Esophagus (tissue), 2 donors: Measurements from ENCODE around the gene ENOX1. TPM values are rescaled to one million over a fixed set of nuclear protein-coding genes. Genes with fewer than 3 reads are reported as not detected.

Experiments
- H3K27ac ChIP-seq, 2 donors: one replicate each; pipeline ENCODE4 v1.5.1; 2013; ENCODE audit warnings: low read depth in 2 of 2, mild to moderate bottlenecking in 2 of 2, inconsistent platforms in 1 of 2, low read length in 1 of 2, moderate library complexity in 1 of 2
- H3K27me3 ChIP-seq, 2 donors: one replicate each; pipeline ENCODE4 v1.6.1; 2013; ENCODE audit warnings: low read length in 2 of 2, control low read depth in 1 of 2, mild to moderate bottlenecking in 1 of 2; ENCODE audit not compliant: insufficient read depth in 2 of 2, control insufficient read depth in 1 of 2
- H3K36me3 ChIP-seq, 2 donors: one replicate each; pipeline ENCODE4 v1.6.1; 2013; ENCODE audit warnings: low read length in 1 of 2; ENCODE audit not compliant: control insufficient read depth in 2 of 2, insufficient read depth in 2 of 2
- H3K4me1 ChIP-seq, 2 donors: one replicate each; pipeline ENCODE4 v1.6.1; 2013; ENCODE audit warnings: low read length in 1 of 2; ENCODE audit not compliant: control insufficient read depth in 2 of 2, insufficient read depth in 2 of 2
- H3K4me3 ChIP-seq, 2 donors: one replicate each; pipeline ENCODE4 v1.5.1; 2013; ENCODE audit warnings: low read length in 2 of 2, mild to moderate bottlenecking in 2 of 2, low read depth in 1 of 2, moderate library complexity in 1 of 2
- H3K9me3 ChIP-seq, 2 donors: one replicate each; pipeline ENCODE4 v1.6.1; 2013; ENCODE audit warnings: mild to moderate bottlenecking in 2 of 2, low read depth in 1 of 2, low read length in 1 of 2, moderate library complexity in 1 of 2; ENCODE audit not compliant: control insufficient read depth in 2 of 2, insufficient read depth in 1 of 2
- WGBS, 2 donors: extraction: QIAGEN DNeasy Blood & Tissue Kit; methylation state at CpG; one replicate each; pipeline ENCODE4 v1.1.7; 2013; 5-methylcytosine and 5-hydroxymethylcytosine counted together
- polyA plus RNA-seq, 2 donors: library from polyadenylated mRNA; stranded (reverse); fragments of 200-250 nt; gene quantifications; one replicate each; pipeline ENCODE4 v1.2.3, GENCODE V29; 2013
- donor health status: healthy with polysubstance abuse.
- donor health status: Bipolar disorder and iron deficiency.

ENOX1 gene
- polyA plus RNA-seq, 2 donors = 0.10 to 0.29 TPM

DNA sequence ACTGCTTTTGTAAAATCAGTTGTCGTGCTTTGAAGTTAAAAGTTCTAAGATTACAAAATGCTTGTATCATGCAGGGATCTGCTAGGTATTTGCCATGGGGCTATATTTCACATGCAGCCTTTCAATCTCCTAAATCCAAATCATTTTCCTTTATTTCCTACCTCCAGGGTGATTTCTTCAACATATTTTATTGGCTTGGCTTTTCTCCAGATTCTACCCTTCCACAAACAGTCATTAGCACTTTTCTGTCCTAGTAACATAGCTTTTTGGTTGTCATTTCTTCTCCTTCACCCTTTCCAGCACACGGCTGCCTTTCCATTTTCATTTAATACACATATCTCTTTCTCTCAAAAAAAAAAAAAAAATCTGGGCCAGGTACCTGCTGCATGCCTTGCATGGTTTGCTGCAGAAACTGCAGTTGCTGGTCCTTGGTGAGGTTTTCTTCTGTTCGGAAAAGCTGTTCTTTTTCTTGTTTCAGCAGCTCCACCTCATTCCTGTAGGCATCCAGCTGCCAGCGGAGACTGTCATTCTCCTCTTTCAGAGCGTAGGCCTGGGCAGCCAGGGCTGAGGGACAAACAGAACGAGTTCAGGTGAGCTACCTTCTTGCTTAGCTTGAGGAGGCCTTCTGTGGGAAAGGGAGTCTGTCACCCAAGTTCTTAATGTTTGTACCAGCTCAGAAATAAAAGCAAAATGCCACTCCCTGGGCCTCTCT, 488.6 kb downstream of the ENOX1 start:
- H3K36me3 ChIP-seq = no peaks in the 10 kb centered on the region
- H3K4me3 ChIP-seq = no peak overlapping the region
- 56 to 65% methylated on average over 6 of the region's 6 CpGs for WGBS, 2 donors
- H3K27me3 ChIP-seq = no peaks in the 10 kb centered on the region
- H3K4me1 ChIP-seq = no peaks in the 10 kb centered on the region
- H3K27ac ChIP-seq = no peak overlapping the region
- H3K9me3 ChIP-seq = no peaks in the 10 kb centered on the region

DNA sequence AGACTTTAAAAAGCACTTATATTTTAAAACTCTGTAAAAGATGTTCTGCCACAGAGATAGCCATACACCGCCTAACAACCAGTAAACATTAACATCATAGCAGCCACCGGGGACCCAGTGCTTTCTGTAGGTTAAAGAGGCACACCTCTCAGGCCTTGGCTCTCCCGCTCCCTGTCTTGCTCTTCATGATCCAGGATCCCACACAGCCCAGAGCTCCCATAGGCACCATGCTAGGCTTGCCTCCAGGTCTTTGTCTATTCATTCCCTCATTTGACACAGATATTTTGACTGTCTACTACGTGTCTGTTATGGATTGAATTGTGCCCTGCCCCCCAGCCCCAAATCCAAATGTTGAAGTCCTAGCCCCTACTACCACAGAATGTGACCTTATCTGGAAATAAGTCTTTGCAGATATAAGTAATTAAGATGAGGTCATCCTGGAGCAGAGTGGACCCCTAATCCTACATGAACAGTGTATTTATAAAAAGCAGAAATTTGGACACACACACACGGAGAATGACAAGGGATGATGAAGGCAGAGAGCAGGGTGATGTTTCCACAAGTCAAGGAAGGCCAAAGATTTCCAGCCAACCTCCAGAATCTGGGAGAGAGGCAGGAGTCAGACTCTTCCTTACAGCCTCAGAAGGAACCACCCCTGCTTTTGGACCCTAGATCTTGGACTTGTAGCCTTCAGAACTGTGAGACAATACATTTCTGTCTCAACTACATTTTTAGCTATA, 490.8 kb downstream of the ENOX1 start:
- Histone ChIP-seq H3K4me3 (no peak overlapping the region), H3K9me3 (no peaks in the 10 kb centered on the region), H3K27ac (no peak overlapping the region), H3K4me1 (no peaks in the 10 kb centered on the region), H3K27me3 (no peaks in the 10 kb centered on the region), H3K36me3 (no peaks in the 10 kb centered on the region)
- 66 to 71% methylated on average over 5 of the region's 5 CpGs for WGBS, 2 donors

DNA sequence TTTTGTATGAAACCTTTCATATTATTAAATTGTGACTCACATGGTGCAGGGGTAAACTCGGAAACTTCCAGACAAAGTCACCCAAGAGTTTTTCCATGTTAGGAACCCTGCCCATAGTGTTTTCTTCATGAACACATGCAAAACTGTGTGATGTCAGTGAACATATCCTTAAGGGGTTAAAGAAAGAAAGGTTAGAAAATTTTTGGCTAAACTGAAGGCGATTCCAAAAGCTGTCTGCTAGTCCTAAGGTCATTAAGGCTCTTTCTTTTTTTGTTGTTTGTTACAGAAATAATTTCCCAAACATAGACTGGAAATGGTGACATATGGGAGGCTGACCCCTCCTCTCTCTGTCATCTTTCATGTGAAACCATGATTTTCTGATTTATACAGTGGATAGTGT, 491.5 kb downstream of the ENOX1 start:
- no peaks in the 10 kb centered on the region for H3K4me1 ChIP-seq
- no peak overlapping the region for H3K27ac ChIP-seq
- no peaks in the 10 kb centered on the region for H3K9me3 ChIP-seq
- H3K4me3 ChIP-seq = no peak overlapping the region
- WGBS, 2 donors = 55 to 61% methylated on average over 2 of the region's 2 CpGs
- no peaks in the 10 kb centered on the region for H3K36me3 ChIP-seq
- H3K27me3 ChIP-seq = no peaks in the 10 kb centered on the region

DNA sequence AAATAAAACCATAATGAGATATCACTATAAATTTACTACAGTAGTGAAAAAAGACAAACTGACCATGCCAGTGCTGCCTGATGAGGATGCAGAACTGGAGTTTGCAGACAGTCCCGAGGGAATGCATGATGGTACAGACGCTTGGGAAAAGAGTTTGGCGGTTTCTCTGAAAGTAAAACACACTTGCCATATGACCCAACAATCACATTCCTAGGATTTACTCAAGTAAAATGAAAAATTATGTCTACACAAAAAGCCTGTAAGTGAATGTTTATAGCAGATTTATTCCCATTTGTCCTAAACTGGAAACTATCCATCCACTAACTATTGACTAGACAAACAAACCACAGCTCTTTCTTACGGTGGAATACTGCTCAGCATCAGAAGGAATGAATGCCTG, 492.4 kb downstream of the ENOX1 start:
- Histone ChIP-seq H3K27me3 (no peaks in the 10 kb centered on the region), H3K4me3 (no peak overlapping the region), H3K36me3 (no peaks in the 10 kb centered on the region), H3K4me1 (no peaks in the 10 kb centered on the region), H3K27ac (no peak overlapping the region), H3K9me3 (no peaks in the 10 kb centered on the region)
- WGBS, 2 donors = 75 to 82% methylated on average over 4 of the region's 4 CpGs

DNA sequence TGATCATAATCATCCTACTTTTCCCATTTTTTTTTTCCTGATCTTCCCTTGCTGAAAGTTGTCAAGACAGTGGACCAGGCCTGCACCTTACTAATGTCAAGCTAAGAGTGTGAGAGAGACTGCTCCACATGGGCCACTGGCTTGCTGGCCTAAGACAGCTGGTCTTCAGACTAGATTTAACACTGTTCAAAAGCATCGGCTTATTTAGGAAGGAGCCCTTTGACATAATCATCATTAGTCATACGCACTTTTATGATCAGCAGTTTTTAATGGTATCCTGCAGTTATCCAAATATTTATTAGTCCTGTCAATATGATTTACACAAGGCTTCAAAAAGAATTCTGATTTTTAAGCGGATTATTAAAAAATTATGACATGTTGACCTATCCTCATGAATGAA, 492.8 kb downstream of the ENOX1 start:
- no peak overlapping the region for H3K4me3 ChIP-seq
- no peaks in the 10 kb centered on the region for H3K4me1 ChIP-seq
- no peak overlapping the region for H3K27ac ChIP-seq
- no peaks in the 10 kb centered on the region for H3K27me3 ChIP-seq
- H3K36me3 ChIP-seq = no peaks in the 10 kb centered on the region
- 79 to 81% methylated on average over 3 of the region's 3 CpGs for WGBS, 2 donors
- H3K9me3 ChIP-seq = no peaks in the 10 kb centered on the region

DNA sequence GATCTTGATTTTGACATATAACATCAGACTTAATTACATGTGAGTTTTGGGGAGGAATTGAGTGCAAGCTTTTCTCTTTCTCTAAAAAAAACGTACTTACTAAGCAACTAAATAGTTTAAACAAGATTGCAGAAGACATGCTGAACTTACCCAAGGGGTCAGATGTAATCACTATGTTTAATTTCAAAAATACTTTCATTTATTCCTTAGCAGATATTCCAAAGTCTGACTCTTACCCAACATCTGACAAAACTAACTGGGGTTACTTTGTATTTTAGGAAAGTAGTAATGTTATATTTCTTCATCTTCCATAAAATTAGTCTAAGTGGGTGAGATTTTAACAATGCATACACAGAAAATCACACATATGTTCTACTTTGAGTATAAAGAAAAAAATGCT, 493.2 kb downstream of the ENOX1 start:
- Histone ChIP-seq H3K4me1 (no peaks in the 10 kb centered on the region), H3K27me3 (no peaks in the 10 kb centered on the region), H3K27ac (no peak overlapping the region), H3K36me3 (no peaks in the 10 kb centered on the region), H3K4me3 (no peak overlapping the region), H3K9me3 (no peaks in the 10 kb centered on the region)
- WGBS, 2 donors = 58 to 73% methylated on average over 1 of the region's 1 CpG

DNA sequence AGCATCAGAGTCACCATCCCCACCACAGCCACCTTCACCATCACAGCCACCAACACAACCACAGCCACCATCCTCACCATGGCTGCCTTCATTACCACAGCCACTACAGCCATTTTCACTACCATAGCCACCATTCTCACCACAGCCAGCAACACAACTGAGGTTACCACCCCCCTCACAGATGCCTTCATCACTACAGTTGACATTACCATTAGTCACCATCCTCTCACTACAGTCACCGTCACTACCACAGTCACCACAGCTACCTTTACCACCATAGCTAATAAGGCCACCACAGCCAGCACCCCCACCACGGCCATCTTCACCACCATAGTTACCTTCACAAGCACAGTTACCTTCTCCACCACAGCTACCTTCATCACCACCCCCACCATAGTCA, 493.8 kb downstream of the ENOX1 start:
- 89% methylated on average over 2 of the region's 2 CpGs for WGBS, 2 donors
- no peaks in the 10 kb centered on the region for H3K9me3 ChIP-seq

DNA sequence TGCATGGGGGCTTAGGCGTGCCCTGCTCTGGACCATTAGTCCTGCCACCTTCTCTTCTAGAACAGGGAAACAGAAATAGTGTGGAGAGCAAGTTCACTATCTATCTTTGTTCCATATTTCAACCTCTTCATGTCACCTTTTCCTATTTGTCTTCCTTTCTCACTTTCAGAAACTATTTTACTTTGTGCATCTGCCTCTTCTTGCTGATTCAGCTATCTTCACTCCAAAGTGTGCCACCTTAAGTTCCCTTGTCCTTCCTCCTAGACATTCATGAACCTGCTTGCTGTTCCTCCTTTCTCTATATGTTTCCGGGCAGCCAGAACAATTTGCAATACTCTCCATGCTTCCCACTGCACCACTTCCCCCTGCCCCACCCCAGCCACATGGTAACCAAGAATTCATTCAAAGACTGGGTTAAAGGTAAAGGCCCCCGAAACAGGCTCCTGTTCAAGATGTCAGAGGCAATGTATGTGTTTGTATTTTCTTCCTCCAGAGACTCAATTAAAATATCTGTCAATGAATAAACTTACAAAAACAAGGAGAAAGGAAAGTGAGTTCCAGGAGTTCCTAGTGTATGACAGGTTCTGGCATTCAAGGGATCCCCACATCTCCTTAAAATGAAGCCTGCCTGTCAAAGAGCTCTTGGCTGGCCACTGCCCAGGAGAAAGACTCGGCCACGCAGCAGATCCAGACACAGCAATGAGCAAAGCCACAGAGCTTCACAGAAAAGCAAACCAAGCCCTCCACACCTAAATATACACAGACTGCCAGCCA, 495.3 kb downstream of the ENOX1 start:
- Histone ChIP-seq H3K27ac (no peak overlapping the region), H3K36me3 (no peaks in the 10 kb centered on the region)
- WGBS, 2 donors = 82 to 85% methylated on average over 5 of the region's 5 CpGs

More for the DNA sequence above, 493.8 kb downstream of the ENOX1 start:
- H3K4me3 ChIP-seq = no peak overlapping the region
- H3K27ac ChIP-seq = no peak overlapping the region
- no peaks in the 10 kb centered on the region for H3K27me3 ChIP-seq
- H3K4me1 ChIP-seq = no peaks in the 10 kb centered on the region
- H3K36me3 ChIP-seq = no peaks in the 10 kb centered on the region

DNA sequence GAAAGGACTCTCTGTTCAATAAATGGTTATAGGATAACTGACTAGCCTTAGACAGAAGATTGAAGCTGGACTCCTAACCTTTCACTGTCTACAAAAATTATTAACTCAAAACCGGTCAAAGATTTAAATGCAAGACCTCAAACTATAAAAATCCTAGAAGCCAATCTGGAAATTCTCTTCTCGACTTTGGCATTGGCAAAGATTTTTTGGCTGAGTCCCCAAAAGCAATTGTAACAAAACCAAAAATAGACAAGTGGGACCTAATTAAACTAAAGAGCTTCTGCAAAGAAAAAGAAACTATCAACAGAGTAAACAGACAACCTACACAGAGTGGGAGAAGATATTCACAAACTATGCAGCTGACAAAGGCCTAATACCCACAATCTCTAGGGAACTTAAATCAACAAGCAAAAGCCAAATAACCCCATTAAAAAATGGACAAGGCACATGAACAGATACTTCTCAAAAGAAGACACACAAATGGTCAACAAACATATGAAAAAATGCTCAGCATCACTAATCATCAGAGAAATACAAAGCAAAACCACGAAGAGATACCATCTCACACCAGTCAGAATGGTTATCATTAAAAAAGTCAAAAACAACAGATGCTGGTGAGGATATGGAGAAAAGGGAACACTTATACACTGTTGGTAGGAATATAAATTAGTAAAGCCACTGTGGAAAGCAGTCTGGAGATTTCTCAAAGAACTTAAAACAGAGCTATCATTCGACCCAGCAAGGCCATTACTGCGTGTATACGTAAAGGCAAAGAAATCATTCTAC, 497.1 kb downstream of the ENOX1 start:
- 59 to 68% methylated on average over 6 of the region's 6 CpGs for WGBS, 2 donors
- no peak overlapping the region for H3K27ac ChIP-seq
- no peaks in the 10 kb centered on the region for H3K27me3 ChIP-seq
- H3K4me1 ChIP-seq = no peaks in the 10 kb centered on the region
- no peaks in the 10 kb centered on the region for H3K36me3 ChIP-seq
- no peaks in the 10 kb centered on the region for H3K9me3 ChIP-seq
- H3K4me3 ChIP-seq = no peak overlapping the region

More for the DNA sequence above, 495.3 kb downstream of the ENOX1 start:
- no peak overlapping the region for H3K4me3 ChIP-seq
- H3K4me1 ChIP-seq = no peaks in the 10 kb centered on the region
- no peaks in the 10 kb centered on the region for H3K27me3 ChIP-seq
- no peaks in the 10 kb centered on the region for H3K9me3 ChIP-seq
